ENCODE data around the gene FKBP6.
"Not testable (repeated sequence)": the region's sequence is repeated elsewhere in the genome, so short reads cannot be mapped to it uniquely, and the experiment has no call there.

FKBP6 gene

GRCh38 chr7:73327922-73328321 lies at the start of gene FKBP6, which contains the start of gene TRIM50:
Gene FKBP6, plus strand, starts transcription at chr7:73328161. Its CDS starts 268 bp downstream, at chr7:73328429.
Gene TRIM50, minus strand, starts transcription at chr7:73328082. Its CDS starts 3,295 bp downstream, at chr7:73324787.
- DNase-seq = not testable (repeated sequence)

- DNase-seq = not testable (repeated sequence)
These were observed 30.7 kb upstream of the FKBP6 start for GRCh38 chr7:73297235-73297634.

GRCh38 chr7:73297706-73298105 lies 30.3 kb upstream of the FKBP6 start:
- DNase-seq = not testable (repeated sequence)

GRCh38 chr7:73299812-73300211 lies 28.1 kb upstream of the FKBP6 start:
- not testable (repeated sequence) for DNase-seq

- not testable (repeated sequence) for DNase-seq
These were observed 26.9 kb upstream of the FKBP6 start for GRCh38 chr7:73301108-73301507.

- not testable (repeated sequence) for DNase-seq
These were observed 25.1 kb upstream of the FKBP6 start for GRCh38 chr7:73302846-73303245.

- no peak for DNase-seq
These were observed 24.4 kb upstream of the FKBP6 start for GRCh38 chr7:73303546-73303945.

- no peak for DNase-seq
These were observed 23.9 kb upstream of the FKBP6 start for GRCh38 chr7:73304071-73304470.

- DNase-seq = not testable (repeated sequence)
These were observed 23.2 kb upstream of the FKBP6 start for GRCh38 chr7:73304612-73305387.

- no peak for DNase-seq
These were observed 20.5 kb upstream of the FKBP6 start for GRCh38 chr7:73307436-73307835.

- no peak for DNase-seq
These were observed 19.8 kb upstream of the FKBP6 start for GRCh38 chr7:73308074-73308664.

GRCh38 chr7:73308665-73309214 lies 19.2 kb upstream of the FKBP6 start, which contains the start of gene NSUN5:
Gene NSUN5, minus strand, starts transcription at chr7:73308826. Its CDS starts 36 bp downstream, at chr7:73308790.
- DNase-seq = no peak

- not testable (repeated sequence) for DNase-seq
These were observed 16.5 kb upstream of the FKBP6 start for GRCh38 chr7:73311421-73311820.

- no peak for DNase-seq
These were observed 15.0 kb upstream of the FKBP6 start for GRCh38 chr7:73312831-73313520.

GRCh38 chr7:73313521-73313906 lies 14.4 kb upstream of the FKBP6 start:
- DNase-seq = no peak

- no peak for DNase-seq
These were observed 13.7 kb upstream of the FKBP6 start for GRCh38 chr7:73314271-73314670.

GRCh38 chr7:73316521-73316920 lies 11.4 kb upstream of the FKBP6 start:
- DNase-seq = no peak

- DNase-seq = not testable (repeated sequence)
These were observed 9.2 kb upstream of the FKBP6 start for GRCh38 chr7:73318656-73319204.

GRCh38 chr7:73319541-73319940 lies 8.4 kb upstream of the FKBP6 start:
- not testable (repeated sequence) for DNase-seq

GRCh38 chr7:73320009-73320408 lies 8.0 kb upstream of the FKBP6 start:
- DNase-seq = not testable (repeated sequence)

GRCh38 chr7:73323434-73324080 lies 4.4 kb upstream of the FKBP6 start:
- not testable (repeated sequence) for DNase-seq
